B cell (primary cell): Measurements from ENCODE around the gene C6orf52. TPM values are rescaled to one million over a fixed set of nuclear protein-coding genes. Genes with fewer than 3 reads are reported as not detected.
A peak's percentile ranks its signal among the peaks of the same experiment; 100 is the strongest.

Experiments
- ATAC-seq: fragments of 200-7000 bp; cut with Tn5 transposase; one replicate; pipeline ENCODE4 v1.10.0; 2021; ENCODE audit warnings: low read depth, mild to moderate bottlenecking, moderate number of reproducible peaks, moderate library complexity
- CTCF ChIA-PET: fragments of 350-600 bp; sonication (Branson Sonifier 250); formaldehyde crosslinking; loops from one replicate; lab custom pipeline; 2021; ENCODE audit warnings: antibody characterized with exemption, inconsistent platforms; lab: Charles Lee
- POLR2A ChIA-PET: fragments of 350-600 bp; sonication (Branson Sonifier 250); formaldehyde crosslinking; loops from one replicate; lab custom pipeline; 2021; ENCODE audit warnings: antibody characterized with exemption; lab: Charles Lee
- DNase-seq: peaks from one replicate; pipeline ENCODE4 v3.0.0; 2013
- H2AFZ ChIP-seq: 2 replicates; pipeline ENCODE4 v1.6.1; 2012; ENCODE audit warnings: mild to moderate bottlenecking, low read depth, low read length; ENCODE audit not compliant: insufficient read depth, poor library complexity, severe bottlenecking
- H3K27ac ChIP-seq, 2 donors: 1 replicate in 1 of 2; 2 replicates in 1 of 2; pipeline ENCODE4 v1.5.1; 2012 to 2013; ENCODE audit warnings: low read length in 2 of 2, mild to moderate bottlenecking in 2 of 2, moderate library complexity in 1 of 2
- H3K27me3 ChIP-seq, 4 experiments: fragments of 200-600 bp in 1 of 4; sonication (generic) in 1 of 4; replicated peaks in 1 of 4; 1 replicate in 2 of 4; 2 replicates in 2 of 4; pipeline versions ENCODE4 v1.6.1 to v1.7.0; 2013 to 2016; ENCODE audit warnings: low read length in 3 of 4, mild to moderate bottlenecking in 2 of 4, mixed read lengths in 1 of 4, moderate library complexity in 1 of 4; ENCODE audit not compliant: insufficient read depth in 4 of 4, control insufficient read depth in 3 of 4; ENCODE audit errors: control extremely low read depth in 1 of 4
- H3K36me3 ChIP-seq, 2 experiments: replicated peaks in 1 of 2; 1 replicate in 1 of 2; 2 replicates in 1 of 2; pipeline versions ENCODE4 v1.6.1 to v1.7.1; 2013; ENCODE audit warnings: low read length in 1 of 2; ENCODE audit not compliant: insufficient read depth in 2 of 2, control insufficient read depth in 1 of 2; ENCODE audit errors: control extremely low read depth in 1 of 2, extremely low read depth in 1 of 2
- H3K4me1 ChIP-seq, 2 donors: fragments of 200-600 bp in 1 of 2; sonication (generic) in 1 of 2; 1 replicate in 1 of 2; 2 replicates in 1 of 2; pipeline versions ENCODE4 v1.5.1 to v1.6.1; 2013 to 2017; ENCODE audit warnings: low read length in 2 of 2; ENCODE audit not compliant: control insufficient read depth in 2 of 2, insufficient read depth in 2 of 2
- H3K4me2 ChIP-seq: replicated peaks from 2 replicates; pipeline ENCODE3; 2012; ENCODE audit warnings: mild to moderate bottlenecking, low read depth, low read length; ENCODE audit not compliant: poor library complexity, severe bottlenecking
- H3K4me3 ChIP-seq, 5 experiments: fragments of 200-600 bp in 1 of 5; sonication (generic) in 1 of 5; 1 replicate in 3 of 5; 2 replicates in 2 of 5; pipeline versions ENCODE4 v1.5.1 to v1.7.0; 2011 to 2016; ENCODE audit warnings: low read length in 4 of 5, mild to moderate bottlenecking in 4 of 5, low read depth in 2 of 5, control low read depth in 1 of 5, moderate library complexity in 1 of 5; ENCODE audit not compliant: insufficient read depth in 1 of 5; ENCODE audit errors: control extremely low read depth in 1 of 5, extremely low read depth in 1 of 5
- H3K79me2 ChIP-seq: fragments of 200-600 bp; sonication (generic); one replicate; pipeline ENCODE4 v1.6.0; 2016; ENCODE audit warnings: low read length; ENCODE audit not compliant: control insufficient read depth, insufficient read depth
- H3K9ac ChIP-seq: fragments of 200-600 bp; sonication (generic); 2 replicates; pipeline ENCODE4 v1.6.1; 2017; ENCODE audit warnings: mild to moderate bottlenecking, low read length, moderate library complexity
- H3K9me3 ChIP-seq, 3 donors: one replicate each; pipeline versions ENCODE4 v1.6.1 to v1.7.1; 2013; ENCODE audit warnings: low read length in 2 of 3; ENCODE audit not compliant: control insufficient read depth in 2 of 3, insufficient read depth in 1 of 3; ENCODE audit errors: control extremely low read depth in 1 of 3
- H4K20me1 ChIP-seq: 2 replicates; pipeline ENCODE4 v1.6.0; 2012; ENCODE audit warnings: mild to moderate bottlenecking, low read length; ENCODE audit not compliant: insufficient read depth, control insufficient read depth, poor library complexity, severe bottlenecking
- H3K27ac Mint-ChIP-seq: one replicate; pipeline ENCODE4 v1.8.0; 2021; ENCODE audit warnings: mixed read lengths
- H3K27me3 Mint-ChIP-seq: one replicate; pipeline ENCODE4 v1.8.0; 2021; ENCODE audit warnings: mixed read lengths
- H3K4me1 Mint-ChIP-seq: one replicate; pipeline ENCODE4 v1.8.0; 2021; ENCODE audit warnings: mixed read lengths
- H3K4me3 Mint-ChIP-seq: one replicate; pipeline ENCODE4 v1.8.0; 2021; ENCODE audit warnings: mixed read lengths
- H3K9me3 Mint-ChIP-seq: one replicate; pipeline ENCODE4 v1.8.0; 2022; ENCODE audit warnings: mixed read lengths; ENCODE audit not compliant: insufficient read depth
- EZH2 ChIP-seq: IDR thresholded peaks from 2 replicates; pipeline ENCODE4 v1.6.1; 2012; ENCODE audit warnings: borderline replicate concordance, low read depth, mild to moderate bottlenecking, moderate library complexity, low read length; ENCODE audit not compliant: insufficient read depth, poor library complexity, severe bottlenecking
- WGBS: methylation state at CpG from one replicate; pipeline ENCODE4 v1.1.5; 2013; ENCODE audit warnings: missing lambda C conversion rate; ENCODE audit not compliant: insufficient coverage; 5-methylcytosine and 5-hydroxymethylcytosine counted together
- intact Hi-C: fragments of 100-400 bp; cut with micrococcal nuclease; formaldehyde crosslinking; loops from one replicate; pipeline ENCODE4 v1.10.0; 2022
- polyA plus RNA-seq: library from polyadenylated mRNA; depleted of rRNA; stranded (reverse); fragments of >200 nt; gene quantifications from 2 replicates; pipeline ENCODE4 v1.2.3, GENCODE V29; 2012
- total RNA-seq, 2 donors: library from RNA; stranded (reverse); fragments of 120-200 nt in 1 of 2; gene quantifications; 1 replicate in 1 of 2; 2 replicates in 1 of 2; pipeline versions ENCODE4 v1.2.3 to v1.2.4, GENCODE V29; 2013 to 2022
- TF ChIP-seq, protein P1 (sequence below): fragments of 200-600 bp; IDR thresholded peaks from one replicate; pipeline ENCODE4 v1.8.0; 2022; ENCODE audit warnings: antibody characterized with exemption, mild to moderate bottlenecking

The C6orf52 gene
- total and polyA plus RNA-seq, 2 donors (not counting 1 experiment from before 2014, with no cell fraction given) = 0.51 to 1.2 TPM

DNA sequence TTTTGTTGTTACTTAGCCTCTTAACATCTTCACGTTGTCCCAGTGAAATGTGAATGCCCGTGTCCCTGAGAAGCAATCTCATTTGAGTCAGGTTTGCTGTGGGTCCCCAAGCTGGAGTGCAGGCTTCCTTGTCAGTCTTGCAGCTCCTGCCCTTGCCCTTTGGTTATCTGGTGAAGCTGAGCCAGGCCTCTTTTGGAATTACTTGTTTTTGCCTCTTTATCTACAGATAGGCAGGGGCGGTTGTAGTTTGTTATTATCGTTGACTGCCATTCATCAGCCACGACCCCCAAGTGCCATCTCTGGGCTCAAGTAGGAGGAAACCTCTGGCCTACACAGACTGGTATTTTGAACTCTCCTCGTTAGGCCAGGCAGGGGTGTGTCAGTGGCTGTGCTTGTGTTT is 30.6 kb upstream of the C6orf52 start:
- peaks cover 39% of the 10 kb centered on the region for H3K4me1 Mint-ChIP-seq
- intact Hi-C loops = no loop called here

DNA sequence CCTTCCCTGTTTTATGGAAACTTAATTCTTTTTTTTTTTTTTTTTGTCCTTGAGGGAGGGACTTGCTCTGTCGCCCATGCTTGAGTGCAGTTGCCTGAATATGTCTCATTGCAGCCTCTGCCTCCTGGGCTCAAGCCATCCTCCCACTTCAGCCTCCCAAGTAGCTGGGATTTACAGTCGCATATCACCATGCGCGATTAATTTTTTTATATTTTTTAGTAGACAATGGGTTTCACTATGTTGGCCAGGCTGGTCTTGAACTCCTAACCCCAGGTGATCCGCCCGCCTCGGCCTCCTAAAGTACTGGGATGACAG is 29.1 kb upstream of the C6orf52 start:
- ATAC-seq (no peak), DNase-seq (no peak)
- peaks cover 2% of the 10 kb centered on the region for H3K9me3 Mint-ChIP-seq
- H3K27me3 Mint-ChIP-seq = no peaks in the 10 kb centered on the region
- H3K79me2 ChIP-seq = peaks cover 26% of the 10 kb centered on the region
- peaks cover 2 to 10% of the 10 kb centered on the region in 2 experiments for H3K36me3 ChIP-seq
- H3K27ac ChIP-seq = peak overlapping the region in 1 of 2 donors; percentile 67
- peaks cover 42% of the 10 kb centered on the region for H3K4me1 Mint-ChIP-seq
- H3K4me1 ChIP-seq = peaks cover 16 to 31% of the 10 kb centered on the region in 2 donors
- TF ChIP-seq, protein P1, sequence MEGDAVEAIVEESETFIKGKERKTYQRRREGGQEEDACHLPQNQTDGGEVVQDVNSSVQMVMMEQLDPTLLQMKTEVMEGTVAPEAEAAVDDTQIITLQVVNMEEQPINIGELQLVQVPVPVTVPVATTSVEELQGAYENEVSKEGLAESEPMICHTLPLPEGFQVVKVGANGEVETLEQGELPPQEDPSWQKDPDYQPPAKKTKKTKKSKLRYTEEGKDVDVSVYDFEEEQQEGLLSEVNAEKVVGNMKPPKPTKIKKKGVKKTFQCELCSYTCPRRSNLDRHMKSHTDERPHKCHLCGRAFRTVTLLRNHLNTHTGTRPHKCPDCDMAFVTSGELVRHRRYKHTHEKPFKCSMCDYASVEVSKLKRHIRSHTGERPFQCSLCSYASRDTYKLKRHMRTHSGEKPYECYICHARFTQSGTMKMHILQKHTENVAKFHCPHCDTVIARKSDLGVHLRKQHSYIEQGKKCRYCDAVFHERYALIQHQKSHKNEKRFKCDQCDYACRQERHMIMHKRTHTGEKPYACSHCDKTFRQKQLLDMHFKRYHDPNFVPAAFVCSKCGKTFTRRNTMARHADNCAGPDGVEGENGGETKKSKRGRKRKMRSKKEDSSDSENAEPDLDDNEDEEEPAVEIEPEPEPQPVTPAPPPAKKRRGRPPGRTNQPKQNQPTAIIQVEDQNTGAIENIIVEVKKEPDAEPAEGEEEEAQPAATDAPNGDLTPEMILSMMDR = no peak
- TF ChIP-seq EZH2 = no peak
- H3K27me3 ChIP-seq = no peaks in the 10 kb centered on the region
- H3K9ac ChIP-seq = peak overlapping the region; percentile 82
- H3K9me3 ChIP-seq = peaks cover 0 to 14% (median 7%) of the 10 kb centered on the region in 3 donors
- peak overlapping the region; percentile 91 for H2AFZ ChIP-seq
- H3K4me3 ChIP-seq = peak overlapping the region; percentile 52 to 82 (median 70)
- peak overlapping the region; percentile 95 for H3K27ac Mint-ChIP-seq
- no peaks in the 10 kb centered on the region for H4K20me1 ChIP-seq
- intact Hi-C loops = loop anchor here (1.0 kb wide), 3 partner anchors 24 to 187 kb away; partner anchors contain the start of genes C6orf52, PAK1IP1 and TMEM14B
- peak overlapping the region; percentile 98 for H3K4me3 Mint-ChIP-seq
- POLR2A ChIA-PET = interaction anchor here (0.7 to 0.8 kb wide), 2 partner anchors 23 to 188 kb away, joined by 3 read pairs; no protein-coding TSS in a partner anchor
- WGBS = 100% methylated on average over 3 of the region's 7 CpGs
- peak overlapping the region; percentile 88 for H3K4me2 ChIP-seq
- CTCF ChIA-PET = interaction anchor here (1.8 kb wide), 2 partner anchors 19 to 213 kb away, joined by 5 to 6 read pairs; no protein-coding TSS in a partner anchor

More for the DNA sequence above, 30.6 kb upstream of the C6orf52 start:
- TF ChIP-seq EZH2 = no peak
- TF ChIP-seq, protein P1 = no peak
- H4K20me1 ChIP-seq = no peaks in the 10 kb centered on the region
- peaks cover 26% of the 10 kb centered on the region for H3K79me2 ChIP-seq
- H3K4me3 Mint-ChIP-seq = peak overlapping the region; percentile 3
- peaks cover 0 to 7% (median 0%) of the 10 kb centered on the region in 3 donors for H3K9me3 ChIP-seq
- no peaks in the 10 kb centered on the region for H3K9me3 Mint-ChIP-seq
- H3K27ac Mint-ChIP-seq = no peak overlapping the region
- DNase-seq (no peak), ATAC-seq (no peak)
- WGBS = 100% methylated on average over 2 of the region's 6 CpGs
- ChIA-PET POLR2A (no interaction called here), CTCF (no interaction called here)
- no peaks in the 10 kb centered on the region for H3K27me3 ChIP-seq
- H3K4me3 ChIP-seq = no peak overlapping the region
- H3K27ac ChIP-seq = no peak overlapping the region
- peaks cover 16 to 24% of the 10 kb centered on the region in 2 donors for H3K4me1 ChIP-seq
- peaks cover 2 to 18% of the 10 kb centered on the region in 2 experiments for H3K36me3 ChIP-seq
- H3K27me3 Mint-ChIP-seq = no peaks in the 10 kb centered on the region
- no peak overlapping the region for H2AFZ ChIP-seq
- no peak overlapping the region for H3K9ac ChIP-seq
- H3K4me2 ChIP-seq = no peak overlapping the region
